ENCODE measurements around the gene TM9SF2. TPM values are rescaled to one million over a fixed set of nuclear protein-coding genes. Genes with fewer than 3 reads are reported as not detected.

TM9SF2 gene
- total RNA-seq, 1 experiment from 2014 or later: 154 TPM

- Mint-ChIP-seq H3K27me3 (ENCODE audit: insufficient read depth, unreplicated experiment) (no peaks in the 10 kb centered on the region), H3K9me3 (ENCODE audit: unreplicated experiment) (no peaks in the 10 kb centered on the region), H3K4me1 (ENCODE audit: low read depth, unreplicated experiment) (peaks cover 22% of the 10 kb centered on the region), H3K4me3 (ENCODE audit: unreplicated experiment) (no peak overlapping the region), H3K27ac (ENCODE audit: unreplicated experiment) (no peak overlapping the region), H3K36me3 (ENCODE audit: insufficient read depth, unreplicated experiment) (peaks cover 74% of the 10 kb centered on the region)
- Histone ChIP-seq H3K9me3 (no peaks in the 10 kb centered on the region), H3K36me3 (ENCODE audit: control insufficient read depth, insufficient read depth, low read length) (peaks cover 2% of the 10 kb centered on the region; the same call in 1 of the 2 replicates), H3K27me3 (replicated peaks; ENCODE audit: control insufficient read depth, insufficient read depth, low read length) (no peaks in the 10 kb centered on the region), H3K4me1 (peaks cover 29% of the 10 kb centered on the region), H3K4me3 (ENCODE audit: low read depth, low read length) (no peak overlapping the region)
- intact Hi-C loops (cut with micrococcal nuclease; ENCODE audit: unreplicated experiment): no loop called here
- POLR2A ChIA-PET: no interaction called here
- TF ChIP-seq CTCF (IDR thresholded peaks at IDR 0.05; ENCODE audit: insufficient read depth in 1 of 2, low read depth in 1 of 2, low read length in 1 of 2, severe bottlenecking in 1 of 2, unreplicated experiment in 1 of 2): no peak
- CTCF ChIA-PET: no interaction called here
- DNase-seq: no peak
- no TSS peak for BruUV-seq (replicated peaks)
Measured at GRCh38 chr13:99555149-99555548, 53.9 kb downstream of the TM9SF2 start.

GRCh38 chr13:99556867-99557443, 55.7 kb downstream of the TM9SF2 start:
- H3K36me3 Mint-ChIP-seq (ENCODE audit: insufficient read depth, unreplicated experiment): peaks cover 80% of the 10 kb centered on the region
- POLR2A ChIA-PET: no interaction called here
- Histone ChIP-seq H3K36me3 (ENCODE audit: control insufficient read depth, insufficient read depth, low read length) (peaks cover 2% of the 10 kb centered on the region; the same call in 1 of the 2 replicates), H3K9me3 (no peaks in the 10 kb centered on the region), H3K4me1 (peaks cover 29% of the 10 kb centered on the region), H3K27me3 (replicated peaks; ENCODE audit: control insufficient read depth, insufficient read depth, low read length) (no peaks in the 10 kb centered on the region), H3K4me3 (ENCODE audit: low read depth, low read length) (no peak overlapping the region)
- H3K4me3 Mint-ChIP-seq (ENCODE audit: unreplicated experiment): no peak overlapping the region
- CTCF ChIA-PET: no interaction called here
- H3K27ac Mint-ChIP-seq (ENCODE audit: unreplicated experiment): no peak overlapping the region
- intact Hi-C loops (cut with micrococcal nuclease; ENCODE audit: unreplicated experiment): no loop called here
- H3K4me1 Mint-ChIP-seq (ENCODE audit: low read depth, unreplicated experiment): peaks cover 22% of the 10 kb centered on the region
- BruUV-seq (replicated peaks): no TSS peak
- H3K9me3 Mint-ChIP-seq (ENCODE audit: unreplicated experiment): no peaks in the 10 kb centered on the region
- no peak for TF ChIP-seq CTCF (IDR thresholded peaks at IDR 0.05; ENCODE audit: insufficient read depth in 1 of 2, low read depth in 1 of 2, low read length in 1 of 2, severe bottlenecking in 1 of 2, unreplicated experiment in 1 of 2)
- no peak for DNase-seq
- no peaks in the 10 kb centered on the region for H3K27me3 Mint-ChIP-seq (ENCODE audit: insufficient read depth, unreplicated experiment)

GRCh38 chr13:99558570-99559180, 57.4 kb downstream of the TM9SF2 start:
- Mint-ChIP-seq H3K36me3 (ENCODE audit: insufficient read depth, unreplicated experiment) (peaks cover 83% of the 10 kb centered on the region), H3K9me3 (ENCODE audit: unreplicated experiment) (no peaks in the 10 kb centered on the region), H3K27ac (ENCODE audit: unreplicated experiment) (peak overlapping the region; percentile 26), H3K4me1 (ENCODE audit: low read depth, unreplicated experiment) (peaks cover 22% of the 10 kb centered on the region), H3K4me3 (ENCODE audit: unreplicated experiment) (peak overlapping the region; percentile 17), H3K27me3 (ENCODE audit: insufficient read depth, unreplicated experiment) (no peaks in the 10 kb centered on the region)
- intact Hi-C loops (cut with micrococcal nuclease; ENCODE audit: unreplicated experiment): loop anchor here (1.0 kb wide), 1 partner anchor 48 kb away; the partner anchor contains the start of gene CLYBL
- no peak for DNase-seq
- TF ChIP-seq CTCF (IDR thresholded peaks at IDR 0.05; ENCODE audit: insufficient read depth in 1 of 2, low read depth in 1 of 2, low read length in 1 of 2, severe bottlenecking in 1 of 2, unreplicated experiment in 1 of 2): no peak
- ChIA-PET CTCF (no interaction called here), POLR2A (no interaction called here)
- H3K4me3 ChIP-seq (ENCODE audit: low read depth, low read length): no peak overlapping the region
- H3K9me3 ChIP-seq: no peaks in the 10 kb centered on the region
- peaks cover 29% of the 10 kb centered on the region for H3K4me1 ChIP-seq
- BruUV-seq (replicated peaks): no TSS peak
- H3K27me3 ChIP-seq (replicated peaks; ENCODE audit: control insufficient read depth, insufficient read depth, low read length): no peaks in the 10 kb centered on the region
- H3K36me3 ChIP-seq (ENCODE audit: control insufficient read depth, insufficient read depth, low read length): peaks cover 2% of the 10 kb centered on the region; the same call in 1 of the 2 replicates

All from Caco-2 (cell line).